AG04449 (cell line): ENCODE measurements around the gene BATF3.
"Not testable (repeated sequence)": the region's sequence is repeated elsewhere in the genome, so short reads cannot be mapped to it uniquely, and the experiment has no call there.

Experiments used
- CTCF ChIA-PET: fragments of 350-600 bp; formaldehyde crosslinking; extraction: SDS; loops from one replicate; lab custom pipeline; 2021; ENCODE audit warnings: antibody characterized with exemption; lab: Yijun Ruan, JAX
- POLR2A ChIA-PET: fragments of 400-600, 350-600 bp; formaldehyde crosslinking; extraction: SDS; loops from one replicate; lab custom pipeline; 2020; ENCODE audit warnings: antibody characterized with exemption, inconsistent platforms; lab: Yijun Ruan, JAX
- DNase-seq: peaks from one replicate; pipeline ENCODE4 v3.0.0-alpha.2; 2010; ENCODE audit warnings: low read depth, low spot score
- H3K4me3 ChIP-seq: 2 replicates; pipeline ENCODE4 v1.5.1; 2011; ENCODE audit warnings: low read depth, mild to moderate bottlenecking, control low read depth, low read length
- TF ChIP-seq, protein P1 (sequence below): IDR thresholded peaks from one replicate; pipeline ENCODE4 v1.5.1; 2011; ENCODE audit warnings: mild to moderate bottlenecking, moderate library complexity, low read length, control low read depth, inconsistent platforms; ENCODE audit not compliant: insufficient read depth; ENCODE audit errors: missing control alignments

The BATF3 gene

DNA sequence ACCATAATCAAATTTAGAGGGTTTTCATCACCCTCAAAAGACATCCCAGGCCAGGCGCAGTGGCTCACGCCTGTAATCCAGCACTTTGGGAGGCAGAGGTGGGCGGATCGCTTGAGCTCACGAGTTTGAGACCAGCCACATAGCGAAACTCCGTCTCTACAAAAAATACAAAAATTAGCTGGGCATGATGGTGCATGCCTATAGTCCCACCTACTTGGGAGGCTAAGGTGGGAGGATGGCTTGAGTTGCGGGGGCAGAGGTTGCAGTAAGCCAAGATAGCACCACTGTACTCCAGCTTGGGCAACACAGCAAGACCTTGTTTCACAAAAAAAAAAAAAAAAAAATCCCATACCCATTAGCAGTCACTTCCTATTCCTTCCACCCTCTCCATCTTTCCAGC, 33.5 kb upstream of the BATF3 start:
- no peak for DNase-seq
- CTCF ChIA-PET = interaction anchor here (1.1 kb wide), 1 partner anchor 16 kb away, joined by 3 read pairs; no protein-coding TSS in a partner anchor
- TF ChIP-seq, protein P1, sequence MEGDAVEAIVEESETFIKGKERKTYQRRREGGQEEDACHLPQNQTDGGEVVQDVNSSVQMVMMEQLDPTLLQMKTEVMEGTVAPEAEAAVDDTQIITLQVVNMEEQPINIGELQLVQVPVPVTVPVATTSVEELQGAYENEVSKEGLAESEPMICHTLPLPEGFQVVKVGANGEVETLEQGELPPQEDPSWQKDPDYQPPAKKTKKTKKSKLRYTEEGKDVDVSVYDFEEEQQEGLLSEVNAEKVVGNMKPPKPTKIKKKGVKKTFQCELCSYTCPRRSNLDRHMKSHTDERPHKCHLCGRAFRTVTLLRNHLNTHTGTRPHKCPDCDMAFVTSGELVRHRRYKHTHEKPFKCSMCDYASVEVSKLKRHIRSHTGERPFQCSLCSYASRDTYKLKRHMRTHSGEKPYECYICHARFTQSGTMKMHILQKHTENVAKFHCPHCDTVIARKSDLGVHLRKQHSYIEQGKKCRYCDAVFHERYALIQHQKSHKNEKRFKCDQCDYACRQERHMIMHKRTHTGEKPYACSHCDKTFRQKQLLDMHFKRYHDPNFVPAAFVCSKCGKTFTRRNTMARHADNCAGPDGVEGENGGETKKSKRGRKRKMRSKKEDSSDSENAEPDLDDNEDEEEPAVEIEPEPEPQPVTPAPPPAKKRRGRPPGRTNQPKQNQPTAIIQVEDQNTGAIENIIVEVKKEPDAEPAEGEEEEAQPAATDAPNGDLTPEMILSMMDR = no peak
- H3K4me3 ChIP-seq = no peak overlapping the region
- POLR2A ChIA-PET = no interaction called here

DNA sequence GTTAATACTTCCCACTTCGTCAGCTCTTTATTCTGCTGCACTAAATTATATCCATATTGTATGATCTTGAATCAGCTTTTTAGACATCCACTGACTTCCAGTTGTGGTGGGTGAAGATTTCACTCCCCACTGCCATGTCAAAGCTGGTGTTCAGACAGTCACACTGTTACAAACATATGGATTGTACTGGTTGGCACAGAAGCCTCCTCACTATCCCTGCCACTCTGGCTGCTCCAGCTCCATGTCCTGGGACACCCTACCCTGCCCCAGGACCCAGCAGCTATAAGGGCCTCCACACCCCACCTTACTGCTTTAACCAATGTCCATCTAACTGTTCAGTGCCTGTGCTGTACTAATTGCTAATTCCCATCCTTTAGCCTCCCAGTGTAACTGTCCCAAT, 32.0 kb upstream of the BATF3 start:
- TF ChIP-seq, protein P1 = no peak
- ChIA-PET CTCF (interaction anchor here (1.1 to 2.5 kb wide), 3 partner anchors 13 to 67 kb away, joined by 4 to 11 read pairs (median 4); no protein-coding TSS in a partner anchor), POLR2A (no interaction called here)
- H3K4me3 ChIP-seq = no peak overlapping the region
- DNase-seq = no peak

DNA sequence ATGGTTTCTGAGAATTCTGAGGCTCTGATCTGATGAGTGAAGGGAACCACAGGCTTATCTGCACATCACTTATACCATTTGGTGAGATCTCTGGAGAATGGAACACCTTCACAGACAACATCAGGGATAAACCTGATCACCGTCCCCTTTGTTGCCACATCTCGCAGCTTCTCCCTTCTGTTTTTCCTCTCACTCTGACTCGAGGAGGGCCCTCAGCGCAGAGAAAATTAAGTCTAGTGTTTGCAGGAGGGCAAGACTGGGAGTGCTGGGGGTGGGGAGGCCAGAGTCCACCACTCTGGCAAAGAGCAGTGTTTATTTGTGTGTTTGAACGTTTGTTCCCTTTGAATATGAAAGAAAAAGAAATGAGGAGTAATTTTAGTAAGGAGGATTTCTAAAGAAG, 29.0 kb upstream of the BATF3 start:
- no peak for DNase-seq
- CTCF ChIA-PET = interaction anchor here (0.9 to 3.4 kb wide), 3 partner anchors 21 to 63 kb away, joined by 3 to 11 read pairs (median 7); no protein-coding TSS in a partner anchor

DNA sequence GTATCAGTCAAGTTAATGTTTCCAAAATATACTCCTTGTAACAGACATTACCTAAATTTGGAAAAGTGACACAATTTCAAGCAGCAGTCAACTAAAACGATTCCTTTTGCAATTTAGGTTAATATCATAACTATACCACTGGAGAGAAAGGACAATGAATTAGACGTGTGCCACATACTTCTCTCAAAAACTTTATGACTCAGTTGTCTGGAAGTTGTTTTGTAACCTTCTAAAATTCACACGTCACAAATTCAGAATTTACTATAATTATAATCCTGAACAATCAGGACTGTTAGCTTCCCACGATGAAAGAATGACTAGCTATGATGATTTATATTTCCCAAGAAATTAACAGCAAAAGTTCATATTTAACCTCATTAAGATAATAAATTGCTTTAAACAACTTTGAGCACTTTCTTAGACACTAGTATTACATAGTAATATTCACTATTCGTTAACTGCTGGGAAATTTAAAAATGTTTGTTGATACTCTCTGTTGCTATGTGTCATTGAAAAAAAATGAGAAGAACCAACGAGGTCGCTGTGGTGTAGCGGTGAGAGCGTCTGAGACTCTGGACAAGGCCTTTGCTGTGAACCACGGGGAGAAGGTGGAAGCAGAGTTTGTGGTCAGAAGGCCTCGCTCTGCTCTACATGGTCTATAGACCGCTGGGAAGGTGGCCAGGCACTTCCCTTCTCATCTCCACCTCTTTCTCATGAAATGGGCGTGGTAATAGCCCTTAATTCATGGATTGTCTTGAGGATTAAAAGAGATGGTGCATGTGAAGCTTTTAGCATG, 27.9 kb upstream of the BATF3 start:
- CTCF ChIA-PET = interaction anchor here (0.9 to 3.4 kb wide), 2 partner anchors 22 to 26 kb away, joined by 3 to 11 read pairs; no protein-coding TSS in a partner anchor
- no peak overlapping the region for H3K4me3 ChIP-seq
- TF ChIP-seq, protein P1 = no peak
- DNase-seq = peak; percentile 12
- POLR2A ChIA-PET = no interaction called here

More for the DNA sequence above, 29.0 kb upstream of the BATF3 start:
- POLR2A ChIA-PET = interaction anchor here (0.7 kb wide), 1 partner anchor 26 kb away, joined by 3 read pairs; no protein-coding TSS in a partner anchor
- H3K4me3 ChIP-seq = no peak overlapping the region
- TF ChIP-seq, protein P1 = no peak

DNA sequence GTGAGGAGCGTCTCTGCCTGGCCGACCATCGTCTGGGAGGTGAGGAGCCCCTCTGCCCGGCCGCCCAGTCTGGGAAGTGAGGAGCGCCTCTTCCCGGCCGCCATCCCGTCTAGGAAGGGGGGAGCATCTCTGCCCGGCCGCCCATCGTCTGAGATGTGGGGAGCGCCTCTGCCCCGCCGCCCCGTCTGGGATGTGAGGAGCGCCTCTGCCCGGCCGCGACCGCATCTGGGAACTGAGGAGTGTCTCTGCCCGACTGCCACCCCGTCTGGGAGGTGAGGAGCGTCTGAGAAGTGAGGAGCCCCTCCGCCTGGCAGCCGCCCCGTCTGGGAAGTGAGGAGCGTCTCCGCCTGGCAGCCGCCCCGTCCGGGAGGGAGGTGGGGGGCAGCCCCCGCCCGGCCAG, 25.0 kb upstream of the BATF3 start:
- POLR2A ChIA-PET, CTCF ChIA-PET, DNase-seq, H3K4me3 ChIP-seq: not testable (repeated sequence)

DNA sequence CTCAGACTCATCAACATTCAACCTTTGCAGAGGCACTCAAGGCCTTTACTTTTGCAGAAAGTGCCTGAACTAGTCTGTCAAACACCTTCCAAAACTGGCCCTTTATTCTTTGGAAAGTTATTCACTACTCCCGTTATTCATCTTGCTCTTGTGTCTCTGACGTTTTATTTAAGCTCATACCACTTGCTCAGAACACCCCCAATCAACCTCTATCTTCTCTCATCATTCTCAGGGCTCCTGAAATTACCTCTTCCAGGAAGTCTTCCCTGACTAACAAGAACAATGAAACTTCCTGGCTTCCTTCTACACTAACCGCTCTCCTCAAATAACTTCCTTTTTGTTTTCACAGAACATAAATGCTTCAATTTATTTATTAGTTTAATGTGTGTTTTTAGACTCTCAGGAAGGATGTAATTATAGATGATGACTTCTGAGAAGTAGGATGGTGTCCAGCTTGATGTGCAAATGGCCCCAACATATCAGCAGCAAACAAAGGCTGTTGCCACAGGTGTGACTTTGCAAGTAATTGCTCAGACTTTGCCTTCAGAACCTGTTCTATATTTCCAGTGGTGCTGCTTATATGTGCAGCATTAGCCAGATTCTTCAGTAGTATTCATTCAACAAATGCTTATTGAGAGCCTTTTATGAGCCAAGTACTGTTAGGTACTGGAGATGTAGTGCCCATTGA, 22.8 kb upstream of the BATF3 start:
- TF ChIP-seq, protein P1 = no peak
- H3K4me3 ChIP-seq = no peak overlapping the region
- POLR2A ChIA-PET = no interaction called here

More for the DNA sequence above, 22.8 kb upstream of the BATF3 start:
- CTCF ChIA-PET = interaction anchor here (1.2 to 2.2 kb wide), 7 partner anchors 21 to 274 kb away, joined by 3 to 8 read pairs (median 4); partner anchors contain the start of gene BATF3
- no peak for DNase-seq
